ENCODE measurements around the gene SLC43A3.

SLC43A3 gene

DNA sequence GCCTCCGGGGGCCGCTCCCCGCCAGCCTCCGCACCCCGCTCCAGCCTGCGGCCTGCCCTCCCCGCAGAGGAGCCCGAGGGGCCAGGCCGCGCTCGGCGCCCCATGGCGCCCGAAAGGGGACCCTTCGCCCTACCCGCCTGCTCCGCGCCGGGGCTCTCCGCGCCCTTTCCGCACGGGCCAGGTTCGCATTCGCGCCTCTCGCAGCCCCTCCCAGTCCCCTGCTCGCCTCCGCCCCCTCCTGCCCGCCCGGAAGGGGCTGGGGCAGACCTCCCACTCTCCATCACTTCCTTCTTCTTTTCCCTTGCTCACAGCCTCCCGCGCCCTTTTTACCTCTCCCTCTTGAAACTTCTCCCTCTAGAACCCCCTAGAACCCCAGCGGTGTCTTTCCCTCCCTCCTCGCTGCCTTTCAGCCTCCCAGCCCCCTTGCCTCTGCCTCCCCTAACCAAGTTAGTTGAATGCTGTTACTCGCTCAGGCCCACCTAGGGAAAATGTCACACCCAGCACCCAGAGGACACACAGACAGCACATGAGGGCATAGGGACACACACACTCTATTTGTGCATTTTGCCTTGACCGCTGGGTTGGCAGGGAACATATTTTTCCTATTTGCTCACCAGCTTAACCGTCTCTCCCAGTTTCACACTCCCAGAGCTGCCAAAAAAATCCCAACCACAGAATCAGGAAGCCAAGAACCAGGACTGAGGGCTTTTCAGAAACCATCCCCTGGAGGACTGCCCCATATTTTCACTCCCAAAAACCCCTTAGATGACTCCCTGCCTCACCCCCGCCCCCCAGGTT lies at the start of gene SLC43A3:
Gene SLC43A3 (minus strand): TSS at position 193 of the 798 bp plus-strand sequence. CDS start 949 bp downstream, outside the sequence.
- TF ChIP-seq, protein P1, sequence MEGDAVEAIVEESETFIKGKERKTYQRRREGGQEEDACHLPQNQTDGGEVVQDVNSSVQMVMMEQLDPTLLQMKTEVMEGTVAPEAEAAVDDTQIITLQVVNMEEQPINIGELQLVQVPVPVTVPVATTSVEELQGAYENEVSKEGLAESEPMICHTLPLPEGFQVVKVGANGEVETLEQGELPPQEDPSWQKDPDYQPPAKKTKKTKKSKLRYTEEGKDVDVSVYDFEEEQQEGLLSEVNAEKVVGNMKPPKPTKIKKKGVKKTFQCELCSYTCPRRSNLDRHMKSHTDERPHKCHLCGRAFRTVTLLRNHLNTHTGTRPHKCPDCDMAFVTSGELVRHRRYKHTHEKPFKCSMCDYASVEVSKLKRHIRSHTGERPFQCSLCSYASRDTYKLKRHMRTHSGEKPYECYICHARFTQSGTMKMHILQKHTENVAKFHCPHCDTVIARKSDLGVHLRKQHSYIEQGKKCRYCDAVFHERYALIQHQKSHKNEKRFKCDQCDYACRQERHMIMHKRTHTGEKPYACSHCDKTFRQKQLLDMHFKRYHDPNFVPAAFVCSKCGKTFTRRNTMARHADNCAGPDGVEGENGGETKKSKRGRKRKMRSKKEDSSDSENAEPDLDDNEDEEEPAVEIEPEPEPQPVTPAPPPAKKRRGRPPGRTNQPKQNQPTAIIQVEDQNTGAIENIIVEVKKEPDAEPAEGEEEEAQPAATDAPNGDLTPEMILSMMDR (conservative IDR thresholded peaks at IDR 0.05; ENCODE audit: low read depth, low read length), result no peak
- DNase-seq (ENCODE audit: low read depth), result peak; percentile 66
- peak within 1 kb of the TSS; percentile 58 for H3K4me3 ChIP-seq (ENCODE audit: low read depth, low read length)

DNA sequence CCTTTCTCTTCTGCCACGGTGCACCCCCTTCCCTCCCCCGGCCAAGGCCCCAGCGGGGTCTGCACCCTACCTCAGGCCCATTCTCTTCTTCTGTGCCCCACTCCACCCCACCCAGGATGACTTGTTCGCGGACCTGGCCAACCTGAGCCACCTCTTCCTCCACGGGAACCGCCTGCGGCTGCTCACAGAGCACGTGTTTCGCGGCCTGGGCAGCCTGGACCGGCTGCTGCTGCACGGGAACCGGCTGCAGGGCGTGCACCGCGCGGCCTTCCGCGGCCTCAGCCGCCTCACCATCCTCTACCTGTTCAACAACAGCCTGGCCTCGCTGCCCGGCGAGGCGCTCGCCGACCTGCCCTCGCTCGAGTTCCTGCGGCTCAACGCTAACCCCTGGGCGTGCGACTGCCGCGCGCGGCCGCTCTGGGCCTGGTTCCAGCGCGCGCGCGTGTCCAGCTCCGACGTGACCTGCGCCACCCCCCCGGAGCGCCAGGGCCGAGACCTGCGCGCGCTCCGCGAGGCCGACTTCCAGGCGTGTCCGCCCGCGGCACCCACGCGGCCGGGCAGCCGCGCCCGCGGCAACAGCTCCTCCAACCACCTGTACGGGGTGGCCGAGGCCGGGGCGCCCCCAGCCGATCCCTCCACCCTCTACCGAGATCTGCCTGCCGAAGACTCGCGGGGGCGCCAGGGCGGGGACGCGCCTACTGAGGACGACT lies 49.3 kb upstream of the SLC43A3 start:
- no peak for DNase-seq (ENCODE audit: low read depth)
- peak overlapping the region; percentile 13 for H3K4me3 ChIP-seq (ENCODE audit: low read depth, low read length)
- TF ChIP-seq, protein P1 (conservative IDR thresholded peaks at IDR 0.05; ENCODE audit: low read depth, low read length), result no peak

DNA sequence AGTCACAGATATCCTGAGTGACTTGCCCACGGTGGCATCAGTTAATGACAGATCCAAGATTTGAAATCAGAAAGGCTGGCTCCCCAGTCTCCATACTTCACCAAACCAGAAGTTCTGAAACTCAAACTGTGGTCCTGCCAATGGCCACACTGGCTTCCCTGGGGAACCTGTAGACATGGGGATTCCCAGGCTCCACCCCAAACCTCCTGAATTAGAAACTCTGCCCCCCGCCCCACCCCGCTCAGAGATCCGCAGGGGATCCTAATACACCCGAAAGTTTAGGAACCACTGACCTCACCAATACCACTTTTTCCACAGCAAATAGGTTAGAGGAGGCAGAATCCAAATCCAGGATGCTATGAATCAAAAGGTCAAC lies 48.7 kb upstream of the SLC43A3 start:
- no peak overlapping the region for H3K4me3 ChIP-seq (ENCODE audit: low read depth, low read length)
- TF ChIP-seq, protein P1 (conservative IDR thresholded peaks at IDR 0.05; ENCODE audit: low read depth, low read length), result no peak

DNA sequence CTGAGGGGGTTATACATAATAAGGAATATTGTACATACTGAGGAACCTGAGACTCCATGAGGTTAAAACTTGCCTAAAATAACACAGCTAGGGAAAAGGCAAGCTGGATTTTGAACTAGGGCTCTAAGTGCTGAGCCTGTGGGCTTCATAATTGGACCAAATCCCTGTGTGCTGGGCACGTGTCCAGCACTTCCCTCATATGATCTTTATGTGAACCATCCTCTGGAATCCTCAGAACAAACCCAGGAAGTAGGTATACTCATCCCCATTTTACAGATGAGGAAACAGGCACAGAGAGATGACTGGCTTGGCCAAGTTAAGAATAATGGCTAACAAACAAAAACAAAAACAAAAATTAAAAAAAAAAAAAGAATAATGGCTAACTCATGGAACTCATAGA lies 48.3 kb upstream of the SLC43A3 start:
- DNase-seq (ENCODE audit: low read depth), result no peak
- TF ChIP-seq, protein P1 (conservative IDR thresholded peaks at IDR 0.05; ENCODE audit: low read depth, low read length), result no peak
- H3K4me3 ChIP-seq (ENCODE audit: low read depth, low read length), result no peak overlapping the region

More for the DNA sequence above, 48.7 kb upstream of the SLC43A3 start:
- DNase-seq (ENCODE audit: low read depth), result no peak

DNA sequence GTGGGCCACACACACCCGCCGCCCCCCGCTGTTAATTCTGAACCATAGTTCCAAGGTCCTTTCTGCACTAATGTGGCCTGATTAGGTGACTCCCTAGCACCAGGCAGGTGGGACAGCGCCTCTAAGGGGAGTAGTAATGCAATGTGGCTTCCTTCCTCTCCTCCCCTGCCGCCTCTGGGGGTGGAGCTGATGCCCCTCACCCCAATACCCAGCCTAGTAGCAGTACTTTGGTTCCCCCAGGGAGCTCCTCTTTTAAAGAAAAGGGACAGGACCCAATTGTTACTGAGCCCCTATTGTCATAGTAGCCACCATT lies 47.8 kb upstream of the SLC43A3 start:
- TF ChIP-seq, protein P1 (conservative IDR thresholded peaks at IDR 0.05; ENCODE audit: low read depth, low read length), result no peak
- DNase-seq (ENCODE audit: low read depth), result no peak
- no peak overlapping the region for H3K4me3 ChIP-seq (ENCODE audit: low read depth, low read length)

DNA sequence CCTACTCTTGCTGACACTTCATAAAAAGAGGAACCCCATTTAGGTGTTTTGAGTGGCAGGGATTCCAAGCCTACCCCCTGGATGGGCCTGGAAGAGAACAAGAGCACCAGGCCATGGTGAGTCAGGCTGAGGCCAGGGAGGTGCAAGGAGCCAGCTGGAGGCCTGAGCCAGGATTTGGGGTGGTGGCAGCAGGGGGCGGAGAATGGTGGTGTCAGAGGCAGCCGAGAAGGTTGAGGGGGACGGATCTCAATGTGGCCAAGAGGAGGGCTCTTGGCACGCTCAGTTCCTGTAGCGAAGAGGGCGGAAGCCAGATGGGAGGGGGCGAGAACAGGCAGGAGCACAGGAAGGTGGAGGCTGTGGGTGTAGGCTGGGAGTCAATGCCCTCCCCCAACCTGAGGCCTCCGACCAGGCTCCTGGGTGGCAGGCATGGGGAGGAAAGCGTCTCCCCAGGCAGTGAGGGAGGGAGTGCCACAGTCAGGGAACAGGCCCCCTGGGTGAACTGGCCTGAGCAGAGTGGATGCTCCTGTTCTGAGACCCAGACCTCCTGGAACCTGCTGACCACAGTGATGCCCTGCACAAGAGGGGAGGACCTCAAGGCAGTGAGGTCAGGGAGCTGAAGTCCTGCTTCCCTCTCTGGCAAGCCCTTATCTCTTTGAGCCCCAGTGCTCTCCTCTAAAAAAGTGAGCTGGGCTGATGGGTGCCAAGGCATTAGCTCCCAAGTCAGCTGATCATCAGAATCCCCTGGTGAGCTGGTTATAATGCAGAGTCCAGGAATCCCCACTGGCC lies 47.3 kb upstream of the SLC43A3 start:
- no peak overlapping the region for H3K4me3 ChIP-seq (ENCODE audit: low read depth, low read length)
- TF ChIP-seq, protein P1 (conservative IDR thresholded peaks at IDR 0.05; ENCODE audit: low read depth, low read length), result no peak
- no peak for DNase-seq (ENCODE audit: low read depth)

Measured in choroid plexus epithelial cell (primary cell).